SKM-1 (cell line): ENCODE measurements around the gene UROC1.

Source experiments
- DNase-seq: peaks from one replicate; lab custom pipeline; 2025; ENCODE audit not compliant: unreplicated experiment; lab: John Stamatoyannopoulos, UW

Gene UROC1

GRCh38 chr3:126517291-126517951, at the start of gene UROC1:
Gene UROC1, minus strand, starts transcription at chr3:126517773. Its CDS starts 54 bp downstream, at chr3:126517719.
- no peak for DNase-seq

DNA sequence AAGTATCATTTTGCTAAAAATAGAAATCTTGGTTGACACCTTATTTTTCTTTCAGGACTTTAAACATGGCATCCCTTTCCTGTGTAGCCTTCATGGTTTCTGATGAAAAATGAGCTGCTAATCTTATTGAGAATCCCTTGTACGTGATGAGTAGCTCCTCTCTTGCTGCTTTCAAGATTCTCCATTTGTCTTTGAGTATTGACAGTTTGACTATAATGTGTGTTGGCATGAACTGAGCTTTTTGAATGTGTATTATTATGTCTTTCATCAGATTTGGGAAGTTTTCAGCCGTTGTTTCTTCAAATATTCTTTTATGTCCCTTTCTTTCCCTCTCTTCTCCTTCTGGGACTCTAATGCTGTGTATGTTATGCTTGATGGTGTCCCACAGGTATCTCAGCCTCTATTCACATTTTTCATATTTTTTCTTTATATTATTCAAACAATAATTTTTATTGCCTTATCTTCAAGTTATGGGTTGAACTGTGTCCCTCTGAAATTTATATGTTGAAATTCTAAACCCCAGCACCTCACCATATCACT, 45.2 kb upstream of the UROC1 start:
- DNase-seq: no peak

DNA sequence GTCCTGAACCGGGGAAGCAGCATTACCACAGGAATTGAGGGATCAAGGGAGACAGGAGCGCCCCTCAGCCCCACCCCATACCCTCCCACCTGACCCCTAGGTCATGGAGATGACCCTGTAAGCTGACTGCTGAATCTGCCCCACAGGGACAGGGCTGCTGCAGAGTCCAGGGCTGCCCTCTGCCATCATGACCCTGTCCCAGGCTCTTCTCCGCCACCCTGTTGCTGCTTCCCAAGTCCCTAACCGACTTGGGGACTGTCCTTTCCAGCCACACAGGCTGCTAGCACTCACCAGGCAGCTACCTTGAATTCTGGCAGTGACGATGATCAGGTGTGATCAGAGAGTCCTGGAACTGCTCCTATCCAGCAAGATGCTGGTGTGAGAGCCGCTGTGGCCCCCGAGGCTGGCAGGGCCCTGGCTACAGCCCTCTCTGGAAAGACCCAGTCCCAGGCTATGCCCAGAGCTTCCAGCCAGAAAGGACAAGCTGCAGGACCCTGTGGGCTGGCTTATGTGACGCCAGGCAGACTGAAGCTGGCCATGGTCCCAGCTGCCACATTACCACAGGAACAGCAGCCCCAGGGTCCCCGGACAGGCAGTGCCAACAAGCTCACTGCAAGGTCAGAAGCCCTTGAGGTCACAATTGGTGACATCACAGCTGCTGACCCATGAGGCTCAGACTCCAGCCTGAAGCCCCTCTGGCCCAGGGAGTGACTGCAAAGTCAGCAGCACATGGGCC, 40.9 kb upstream of the UROC1 start, which contains the start of gene C3orf22:
Gene C3orf22, minus strand, starts transcription at position 597 of the 736 bp plus-strand sequence. CDS start 5,542 bp downstream, outside the sequence.
- no peak for DNase-seq

- no peak for DNase-seq
Measured at GRCh38 chr3:126557761-126558160, 40.2 kb upstream of the UROC1 start.

- DNase-seq: no peak
Measured at GRCh38 chr3:126557415-126557745, 39.8 kb upstream of the UROC1 start.

DNA sequence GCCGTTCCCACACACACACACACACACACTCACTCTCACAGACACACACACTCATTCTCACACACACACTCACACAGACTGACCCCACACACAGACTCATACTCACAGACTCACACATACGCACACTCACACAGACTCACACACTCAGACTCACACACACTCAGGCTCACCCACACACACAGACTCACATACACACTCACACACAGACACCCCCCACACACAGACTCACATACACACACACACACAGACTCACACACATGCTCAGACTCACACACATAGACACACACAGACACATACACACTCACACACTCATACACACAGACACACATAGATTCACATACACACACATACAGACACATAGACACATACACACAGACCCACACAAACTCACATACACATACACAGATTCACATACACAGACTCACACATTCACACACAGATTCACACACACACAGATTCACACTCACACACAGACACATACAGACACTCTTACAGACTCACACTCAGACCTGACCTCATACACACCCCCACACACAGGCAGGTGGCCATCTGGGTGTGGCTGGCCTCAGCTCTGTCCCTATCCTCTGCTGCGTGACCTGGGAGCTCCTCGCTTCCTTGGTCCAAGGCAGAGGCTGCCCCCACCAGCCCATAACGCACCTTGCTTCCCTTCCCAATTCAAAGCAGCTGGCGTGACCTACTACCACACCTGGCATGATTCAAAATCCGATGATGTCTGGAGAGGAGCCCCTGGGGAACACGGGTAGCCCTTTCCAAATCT, 39.3 kb upstream of the UROC1 start:
- DNase-seq: no peak

DNA sequence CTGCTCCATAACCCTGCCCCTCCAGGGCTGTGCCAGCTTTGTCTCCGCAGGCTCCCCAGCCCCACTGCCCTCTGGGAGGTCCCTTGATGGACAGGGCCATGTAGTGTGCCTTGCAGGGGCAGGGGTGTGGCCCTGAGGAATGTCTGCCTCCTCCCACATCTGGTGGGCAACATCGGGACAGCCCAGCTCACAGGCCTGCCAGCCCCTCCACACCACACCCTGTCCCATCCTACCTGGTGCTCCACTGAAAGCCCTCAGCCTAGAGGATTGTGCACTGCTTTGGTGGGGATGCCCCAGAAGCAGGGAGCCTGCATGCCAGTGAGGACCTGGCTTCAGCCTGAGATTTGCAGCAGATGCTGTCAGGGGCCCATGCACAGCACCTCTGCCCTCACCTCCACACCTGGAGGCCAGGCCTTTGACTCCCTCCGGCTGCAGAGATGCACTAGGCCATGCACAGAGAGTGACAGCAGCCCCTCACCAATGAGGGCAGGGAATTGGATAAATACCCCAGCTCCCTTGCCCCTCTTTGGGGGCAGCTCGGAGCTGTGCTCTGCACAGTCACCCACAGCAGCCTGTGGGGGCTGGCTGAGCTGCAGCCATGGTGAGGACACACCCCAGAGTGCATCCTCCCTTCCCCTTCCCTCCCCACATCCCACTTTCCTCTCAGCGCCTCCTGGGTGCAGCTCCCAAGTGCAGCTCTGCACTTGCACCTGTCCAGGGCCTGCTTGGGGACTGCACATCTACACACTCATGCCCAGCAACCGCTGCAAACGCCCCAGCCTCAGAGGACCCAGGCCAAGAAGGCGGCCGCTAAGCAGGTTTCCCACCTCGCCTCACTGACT, 38.4 kb upstream of the UROC1 start:
- DNase-seq: no peak

DNA sequence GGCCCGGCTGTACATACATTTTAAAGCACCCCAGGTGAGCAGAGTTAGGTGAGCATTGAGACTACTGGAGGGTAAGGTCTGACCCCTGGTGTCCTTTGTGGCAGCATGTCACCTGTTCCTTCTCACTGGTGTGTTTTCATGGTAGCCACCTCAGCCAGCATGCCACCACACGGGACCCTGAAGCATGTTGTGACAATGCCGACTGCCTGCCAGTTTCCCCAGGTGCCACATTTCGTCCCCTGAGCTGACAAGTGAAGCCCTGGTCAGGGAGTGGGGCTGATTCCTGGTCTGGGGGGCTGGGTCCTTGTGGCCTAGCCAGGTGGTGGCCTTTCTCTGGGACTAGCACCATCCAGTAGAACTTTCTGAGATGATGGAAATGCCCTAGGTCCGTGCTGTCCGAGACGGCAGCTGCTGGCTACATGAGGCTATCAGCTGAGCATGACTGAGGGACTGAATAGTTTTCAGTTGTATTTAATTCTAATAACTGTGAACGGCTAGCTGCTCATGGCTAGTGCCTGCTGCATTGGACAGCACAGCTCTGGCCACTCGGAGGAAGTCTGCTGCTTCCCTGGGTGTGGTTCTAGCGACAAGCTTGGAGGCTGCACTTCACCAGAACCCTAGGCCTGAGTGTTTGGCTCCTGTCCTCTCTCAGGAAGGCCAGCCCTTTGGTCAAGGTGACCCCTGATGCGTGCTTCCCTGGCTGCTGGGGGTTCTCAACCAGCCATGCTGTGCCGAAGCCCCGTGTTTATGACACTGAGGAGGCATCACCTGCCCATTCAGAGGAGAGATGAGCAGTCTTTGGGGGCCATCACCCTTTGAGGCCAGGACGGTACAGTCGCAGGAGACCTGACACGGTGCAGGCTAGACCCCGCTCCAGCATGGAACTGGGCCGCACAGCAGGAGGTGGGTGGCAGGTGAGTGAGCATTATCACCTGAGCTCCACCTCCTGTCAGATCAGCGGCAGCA, 37.3 kb upstream of the UROC1 start:
- DNase-seq: no peak

DNA sequence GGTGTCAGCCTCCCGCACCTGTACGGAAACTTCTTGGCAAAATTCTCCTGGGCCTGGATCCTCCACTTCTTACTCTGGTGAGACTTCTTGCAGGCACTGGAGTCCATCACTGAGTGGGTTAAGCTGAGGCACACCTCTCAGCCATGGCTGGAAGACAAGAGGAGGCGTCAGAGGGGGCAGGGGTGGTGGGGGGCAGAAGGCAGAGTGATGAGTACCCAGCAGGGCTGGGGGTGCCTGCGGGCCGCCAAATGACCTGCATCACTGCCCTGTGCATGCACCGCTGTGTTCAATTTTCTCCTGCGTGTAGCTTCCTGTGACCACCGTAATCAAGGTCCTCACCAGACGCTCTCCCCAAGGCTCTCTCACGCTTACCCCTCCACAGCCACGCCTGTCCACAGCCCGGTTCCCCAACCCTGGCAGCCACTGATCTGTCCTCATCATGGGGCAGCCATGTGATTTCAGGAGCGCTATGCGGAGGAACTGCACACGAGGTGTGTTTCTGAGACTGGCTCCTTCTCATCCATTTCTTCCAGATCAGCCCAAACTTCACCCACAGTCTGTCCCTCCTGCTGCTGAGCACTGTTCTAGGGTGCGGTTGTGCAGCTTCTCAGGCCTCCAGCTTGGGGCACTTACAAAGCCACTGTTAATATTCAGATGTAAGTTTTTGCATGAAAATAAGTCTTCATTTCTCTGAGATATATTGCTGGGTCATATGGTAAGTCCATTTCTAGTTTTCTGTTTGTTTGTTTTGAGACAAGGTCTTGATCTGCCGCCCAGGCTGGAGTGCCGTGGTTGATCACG, 35.9 kb upstream of the UROC1 start:
- no peak for DNase-seq

GRCh38 chr3:126552688-126553283, 35.2 kb upstream of the UROC1 start:
- DNase-seq: no peak

GRCh38 chr3:126551839-126552687, 34.5 kb upstream of the UROC1 start:
- DNase-seq: no peak

GRCh38 chr3:126551121-126551838, 33.7 kb upstream of the UROC1 start:
- no peak for DNase-seq

DNA sequence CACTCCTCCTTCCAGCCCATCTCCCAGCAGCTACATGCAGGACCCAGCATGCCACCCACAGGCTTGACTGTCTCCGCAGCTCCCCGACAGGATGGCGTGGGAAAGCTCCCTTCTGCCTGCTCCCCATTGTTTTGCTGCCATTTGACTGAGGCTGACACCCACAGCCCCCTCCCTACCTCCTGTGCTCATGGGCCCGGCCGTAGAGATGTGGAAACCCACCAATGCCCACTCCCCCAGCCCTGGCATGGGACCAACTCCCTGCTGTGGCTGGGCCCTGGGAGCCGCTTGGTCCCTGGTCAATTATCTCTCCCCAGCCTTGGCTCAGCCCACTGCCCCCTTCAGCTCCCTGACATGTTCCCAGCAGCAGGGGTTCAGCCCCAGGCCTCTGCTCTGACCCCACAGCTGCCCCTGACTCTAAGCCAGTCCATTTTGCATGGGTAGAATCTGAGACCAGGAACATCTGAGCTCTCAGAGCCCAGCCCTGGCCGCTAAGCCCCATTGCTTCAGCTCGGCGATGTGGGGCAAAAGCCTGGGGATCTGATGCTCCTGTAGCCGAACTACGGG, 33.0 kb upstream of the UROC1 start:
- no peak for DNase-seq

DNA sequence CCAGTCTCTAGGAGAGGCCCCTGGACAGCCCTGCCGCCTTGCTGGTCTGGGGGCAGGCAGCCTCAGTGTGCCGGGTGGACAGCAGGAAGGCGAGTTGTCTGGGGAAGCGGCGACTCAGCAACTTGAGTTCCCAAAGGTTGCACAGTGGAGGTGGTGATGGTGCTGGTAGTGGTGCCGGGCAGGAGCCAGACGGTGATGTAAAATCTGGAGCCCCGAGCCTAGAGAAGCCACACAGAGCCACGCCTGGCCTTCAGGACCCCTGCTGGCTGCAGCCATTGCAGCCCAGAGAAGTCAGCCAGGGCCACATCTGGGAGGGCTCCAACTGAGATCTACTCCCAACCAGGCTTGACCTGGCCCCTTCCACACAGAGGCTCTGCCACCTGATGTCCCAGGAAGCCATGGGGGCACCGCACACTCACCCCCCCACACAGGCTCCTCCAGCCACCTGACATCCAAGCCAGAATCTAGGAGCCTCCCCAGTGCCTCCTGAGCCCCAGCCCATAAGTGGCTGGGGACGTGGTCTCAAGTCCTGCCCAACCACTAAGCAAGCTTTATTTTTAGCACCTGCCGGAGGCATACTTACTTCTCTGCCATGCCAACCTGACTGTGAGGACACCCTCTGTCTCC, 32.4 kb upstream of the UROC1 start:
- no peak for DNase-seq

- DNase-seq: no peak
Measured at GRCh38 chr3:126548556-126549466, 31.2 kb upstream of the UROC1 start.
